NOMO-1 (cell line): ENCODE measurements around the gene HSD17B11.
A peak's percentile ranks its signal among the peaks of the same experiment; 100 is the strongest.
"Not testable (repeated sequence)": the region's sequence is repeated elsewhere in the genome, so short reads cannot be mapped to it uniquely, and the experiment has no call there.

Experiments
- DNase-seq, 2 experiments: peaks; one replicate each; lab custom pipeline; 2025; ENCODE audit not compliant: unreplicated experiment in 2 of 2; lab: John Stamatoyannopoulos, UW

The HSD17B11 gene, protein sequence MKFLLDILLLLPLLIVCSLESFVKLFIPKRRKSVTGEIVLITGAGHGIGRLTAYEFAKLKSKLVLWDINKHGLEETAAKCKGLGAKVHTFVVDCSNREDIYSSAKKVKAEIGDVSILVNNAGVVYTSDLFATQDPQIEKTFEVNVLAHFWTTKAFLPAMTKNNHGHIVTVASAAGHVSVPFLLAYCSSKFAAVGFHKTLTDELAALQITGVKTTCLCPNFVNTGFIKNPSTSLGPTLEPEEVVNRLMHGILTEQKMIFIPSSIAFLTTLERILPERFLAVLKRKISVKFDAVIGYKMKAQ

DNA sequence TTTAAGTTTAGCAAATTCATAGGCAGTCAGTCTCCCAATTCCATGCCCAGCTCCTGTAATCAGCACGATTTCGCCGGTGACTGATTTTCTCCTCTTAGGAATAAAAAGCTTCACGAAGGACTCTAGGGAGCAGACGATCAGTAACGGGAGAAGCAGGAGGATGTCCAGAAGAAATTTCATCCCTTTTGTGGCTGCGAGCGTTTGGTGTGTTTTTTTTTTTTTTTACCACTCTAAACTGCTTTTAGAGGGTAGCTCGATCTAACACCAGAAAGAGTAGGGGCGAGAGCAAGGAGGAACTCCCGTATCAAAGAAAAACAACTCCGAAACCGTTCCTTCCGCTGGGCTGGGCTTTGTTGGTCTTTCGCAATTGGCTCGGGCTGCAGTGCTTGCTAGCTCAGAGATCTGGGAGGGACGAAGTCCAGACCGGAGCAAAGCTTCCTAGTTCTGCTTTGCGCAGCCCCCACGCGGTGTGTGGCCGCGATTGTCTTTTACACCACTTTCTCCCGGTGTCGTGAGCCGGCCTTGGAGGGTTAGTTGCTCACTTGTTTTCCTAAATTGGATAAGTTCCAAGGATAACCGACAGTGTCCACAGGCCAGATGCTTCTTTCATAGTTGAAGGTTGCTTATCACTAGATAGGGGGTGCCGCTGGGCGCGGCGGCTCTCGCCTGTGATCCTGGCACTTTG lies at the start of gene HSD17B11:
Gene HSD17B11 (minus strand): TSS at position 298 of the 685 bp plus-strand sequence. CDS start 118 bp downstream, at position 180.
- DNase-seq = peak; percentile 96 to 98

DNA sequence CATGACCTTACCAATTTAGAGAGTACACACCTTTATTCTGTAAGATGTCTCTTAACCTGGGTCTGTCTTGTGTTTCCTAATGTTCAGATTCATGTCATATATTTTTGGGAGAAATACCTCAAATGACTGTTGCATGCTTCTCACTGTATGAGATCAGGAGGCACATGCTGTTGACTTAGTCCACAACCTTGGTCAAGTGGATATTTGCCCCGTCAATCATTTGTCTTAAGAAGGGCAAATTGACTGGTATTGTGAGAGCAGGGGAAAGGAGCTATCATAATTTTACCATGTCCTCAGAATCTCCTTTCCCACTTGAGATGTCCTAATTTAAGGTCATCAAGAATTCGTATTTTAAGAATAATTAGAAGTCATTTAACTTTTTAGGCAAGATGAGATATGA lies 42.4 kb upstream of the HSD17B11 start:
- no peak for DNase-seq

DNA sequence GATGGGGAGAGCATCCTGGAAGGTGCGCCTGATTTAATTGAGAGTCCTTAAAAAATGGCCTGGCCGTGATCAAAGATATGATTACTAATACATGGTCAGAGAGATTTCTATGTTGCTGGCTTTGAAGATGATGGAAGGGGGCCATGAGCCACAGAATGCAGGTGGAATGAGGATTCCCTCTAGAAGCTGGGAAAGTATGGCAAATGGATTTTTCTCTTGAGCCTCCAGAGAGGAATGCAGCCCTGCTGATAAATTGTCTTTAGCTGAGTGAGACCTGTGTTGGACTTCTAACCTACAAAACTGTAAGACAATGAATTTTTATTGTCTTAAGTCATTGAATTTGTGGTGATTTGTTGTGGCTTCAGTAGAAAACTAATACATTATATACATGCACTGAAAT lies 39.0 kb upstream of the HSD17B11 start:
- DNase-seq = no peak

DNA sequence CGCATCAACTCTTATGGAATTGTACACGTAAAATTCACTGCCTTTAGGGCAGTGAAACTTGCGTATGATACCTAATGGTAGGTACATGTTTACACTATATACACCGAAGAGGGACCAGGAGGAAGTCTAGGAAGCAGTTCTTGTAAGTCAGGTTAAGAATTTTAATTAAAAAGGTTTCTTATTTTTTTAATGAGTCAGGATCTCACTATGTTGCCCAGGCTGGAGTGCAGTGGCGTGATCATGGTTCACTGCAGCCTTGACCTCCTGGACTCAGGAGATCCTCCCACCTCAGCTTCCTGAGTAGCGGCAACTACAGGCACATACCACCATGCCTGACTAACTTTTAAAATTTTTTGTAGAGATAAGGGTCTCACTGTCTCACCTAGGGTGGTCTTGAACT lies 38.0 kb upstream of the HSD17B11 start:
- no peak for DNase-seq

DNA sequence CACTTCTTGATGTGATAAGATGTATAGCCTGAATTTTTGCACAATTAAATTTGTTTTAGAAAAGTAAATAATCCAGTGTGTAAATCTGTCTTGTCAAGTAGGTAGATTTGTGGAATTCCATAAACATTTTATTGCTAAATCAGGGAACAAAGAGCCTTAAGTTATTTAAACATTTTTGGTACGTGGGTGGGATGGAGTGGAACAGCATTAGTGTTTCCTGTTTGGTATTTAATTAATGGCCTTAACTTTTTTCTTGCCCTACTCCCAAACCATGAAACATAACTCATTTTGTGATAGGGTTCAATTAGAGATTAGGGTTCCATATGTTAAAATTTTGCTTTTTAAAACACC lies 36.5 kb upstream of the HSD17B11 start:
- no peak for DNase-seq

DNA sequence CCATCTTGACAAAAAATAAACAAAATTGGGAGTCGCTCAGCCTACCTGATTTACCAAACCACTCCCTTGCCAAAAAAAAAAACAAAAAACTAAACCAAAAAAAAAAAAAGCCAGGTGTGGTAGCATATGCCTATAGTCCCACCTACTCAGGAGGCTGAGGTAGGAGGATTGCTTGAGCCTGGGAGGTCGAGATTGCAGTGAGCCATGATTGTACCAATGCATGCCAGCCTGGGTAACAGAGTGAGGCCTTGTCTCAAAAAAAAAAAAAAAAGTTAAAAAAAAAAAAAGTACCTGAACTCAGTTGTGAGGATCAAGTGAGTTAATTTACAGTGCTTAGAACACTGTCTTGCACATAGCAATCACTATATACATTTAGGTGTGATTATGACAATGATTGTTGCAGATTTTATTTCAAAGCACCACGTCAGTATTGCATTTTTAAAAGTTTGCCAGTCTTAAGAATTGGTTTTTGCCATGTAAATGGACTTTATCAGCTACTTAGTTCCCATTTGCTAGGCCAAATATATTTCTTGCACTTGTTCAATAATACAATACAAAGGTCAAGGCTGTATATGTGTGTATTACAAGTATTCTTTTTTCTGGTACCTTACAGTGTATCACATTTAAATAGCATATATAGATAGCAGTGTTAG lies 36.0 kb upstream of the HSD17B11 start:
- DNase-seq = no peak

DNA sequence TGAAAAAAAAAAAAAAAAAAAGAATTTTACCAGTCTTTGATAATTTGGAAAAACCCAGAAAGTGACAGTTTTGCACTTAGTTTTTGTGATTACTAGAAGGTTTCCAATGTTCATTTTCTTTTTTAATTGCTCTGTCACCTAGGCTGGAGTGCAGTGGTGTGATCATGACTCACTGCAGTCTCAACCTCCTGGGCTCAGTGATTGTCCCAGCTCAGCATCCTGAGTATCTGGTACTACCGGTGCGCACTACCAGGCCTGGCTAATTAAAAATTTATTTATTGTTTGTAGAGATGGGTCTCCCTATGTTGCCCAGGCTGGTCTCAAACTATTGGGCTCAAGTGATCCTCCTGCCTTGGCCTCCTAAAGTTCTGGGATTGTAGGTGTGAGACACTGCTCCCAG lies 34.7 kb upstream of the HSD17B11 start:
- DNase-seq = no peak

DNA sequence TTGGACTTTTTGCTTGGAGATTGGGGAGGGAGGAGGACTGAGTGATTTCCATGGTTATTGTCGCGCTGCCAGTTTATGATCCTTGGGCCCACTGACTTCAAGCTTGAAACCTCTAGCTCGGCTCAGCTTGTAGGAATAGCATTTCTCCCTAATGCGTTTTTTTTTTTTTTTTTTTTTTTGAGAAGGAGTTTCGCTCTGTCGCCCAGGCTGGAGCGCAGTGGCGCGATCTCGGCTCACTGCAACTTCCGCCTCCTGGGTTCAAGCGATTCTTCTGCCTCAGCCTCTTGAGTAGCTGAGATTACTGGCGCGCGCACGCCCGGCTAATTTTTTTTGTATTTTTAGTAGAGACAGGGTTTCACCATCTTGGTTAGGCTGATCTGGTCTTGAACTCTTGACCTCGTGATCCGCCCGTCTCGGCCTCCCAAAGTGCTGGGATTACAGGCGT lies 33.1 kb upstream of the HSD17B11 start:
- not testable (repeated sequence) for DNase-seq

DNA sequence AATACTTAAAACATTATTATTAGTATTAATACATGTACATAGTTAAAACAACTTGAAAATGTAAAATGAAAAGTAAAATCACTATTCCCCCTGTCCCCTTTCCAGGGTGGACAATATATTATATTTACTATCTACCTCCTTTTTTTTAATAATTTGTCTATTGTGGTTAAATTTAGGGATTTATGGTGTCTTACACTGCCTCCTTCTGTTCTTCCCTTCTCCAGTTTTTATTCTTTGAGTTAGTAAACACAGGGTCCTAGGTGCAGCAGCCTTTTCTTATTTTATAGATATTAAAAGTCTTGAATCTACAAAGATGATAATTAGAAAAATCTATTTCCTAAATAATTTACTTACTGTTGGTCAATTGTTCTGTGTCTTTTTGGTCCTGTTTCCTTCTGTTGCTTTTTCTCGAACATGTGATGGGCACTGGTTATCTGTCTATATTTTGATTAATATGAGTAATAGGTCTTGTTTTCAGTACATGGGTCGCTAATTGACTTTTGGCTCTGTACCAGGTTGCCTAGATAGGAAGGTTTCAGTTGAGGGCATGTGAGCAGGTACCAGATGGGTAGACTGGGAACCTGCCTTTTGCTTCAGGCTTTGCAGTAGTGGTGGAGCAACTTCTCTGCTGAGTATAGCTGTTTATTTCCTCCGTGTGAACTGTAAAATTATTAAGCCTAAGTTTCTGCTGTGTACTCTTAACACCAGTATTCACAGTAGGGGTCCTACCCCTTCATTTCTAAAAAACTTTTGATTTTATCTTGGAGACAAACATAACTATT lies 32.5 kb upstream of the HSD17B11 start:
- DNase-seq = no peak

DNA sequence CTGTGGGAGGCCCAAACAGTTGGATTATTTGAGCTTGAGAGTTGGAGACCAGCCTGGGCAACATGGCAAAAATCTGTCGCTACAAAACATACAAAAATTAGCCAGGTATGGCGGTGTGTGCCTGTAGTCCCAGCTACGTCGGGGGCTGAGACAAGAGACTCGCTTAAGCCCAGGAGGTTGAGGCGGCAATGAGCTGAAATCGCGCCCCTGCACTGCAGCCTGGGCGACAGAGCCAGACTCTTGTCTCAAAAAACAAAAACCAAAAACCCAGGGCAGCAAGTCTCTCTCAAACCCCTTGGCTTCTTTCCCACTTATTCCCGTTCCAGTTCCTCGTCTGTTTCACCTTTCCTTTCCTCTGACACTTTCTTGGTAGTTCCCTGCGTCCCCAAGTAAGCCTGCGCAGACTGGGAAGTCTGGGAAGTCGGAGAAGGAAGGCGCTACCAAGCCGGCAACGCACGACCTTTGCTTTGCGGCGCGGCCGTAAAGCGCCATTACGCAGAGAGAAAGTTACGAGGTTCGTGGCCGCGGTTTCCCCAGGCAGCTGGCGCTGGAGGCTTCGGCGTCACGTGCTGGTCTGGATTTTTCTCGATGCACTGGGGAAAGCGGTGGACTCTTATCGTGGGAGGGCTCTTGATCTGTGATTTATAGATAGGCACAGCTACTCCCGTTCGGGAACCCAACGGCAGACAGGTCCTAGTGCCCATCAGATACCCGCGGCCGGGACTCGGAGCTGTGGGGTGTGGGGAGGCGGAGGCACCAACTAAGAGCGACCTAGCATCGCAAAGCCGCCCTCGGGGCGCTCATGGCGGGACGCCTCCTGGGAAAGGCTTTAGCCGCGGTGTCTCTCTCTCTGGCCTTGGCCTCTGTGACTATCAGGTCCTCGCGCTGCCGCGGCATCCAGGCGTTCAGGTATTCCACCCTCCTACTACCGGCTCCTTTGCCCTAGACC lies 31.4 kb upstream of the HSD17B11 start, which contains the start of gene NUDT9:
Gene NUDT9 (plus strand): TSS at position 470 of the 949 bp plus-strand sequence. CDS start 333 bp downstream, at position 803.
- DNase-seq = peak; percentile 88 to 91

DNA sequence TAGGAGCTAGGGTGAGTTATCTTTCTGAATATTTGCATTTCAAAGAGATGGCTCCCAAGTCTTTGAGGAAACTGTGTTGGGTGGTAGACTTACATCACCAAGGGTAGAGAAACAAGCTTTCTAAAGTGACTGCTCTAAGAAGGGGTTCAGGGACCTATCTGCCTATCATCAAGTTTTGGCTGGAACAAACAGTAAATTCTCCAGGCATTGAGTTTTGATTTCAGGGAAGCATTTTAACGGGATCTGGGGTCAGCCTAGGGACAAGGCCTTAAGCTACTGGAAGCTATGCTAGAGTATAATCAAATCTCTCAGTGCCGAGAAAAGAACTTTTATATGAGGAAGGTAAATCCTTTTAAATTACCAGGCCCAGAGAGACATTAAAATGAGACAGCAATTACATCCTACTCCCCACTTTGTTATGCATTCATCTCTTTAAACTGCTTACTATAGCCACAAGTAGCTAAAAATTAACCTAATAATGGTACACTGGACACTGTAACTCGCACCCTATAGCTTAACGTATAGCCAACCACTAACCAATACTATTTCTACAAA lies 29.4 kb upstream of the HSD17B11 start:
- no peak for DNase-seq

DNA sequence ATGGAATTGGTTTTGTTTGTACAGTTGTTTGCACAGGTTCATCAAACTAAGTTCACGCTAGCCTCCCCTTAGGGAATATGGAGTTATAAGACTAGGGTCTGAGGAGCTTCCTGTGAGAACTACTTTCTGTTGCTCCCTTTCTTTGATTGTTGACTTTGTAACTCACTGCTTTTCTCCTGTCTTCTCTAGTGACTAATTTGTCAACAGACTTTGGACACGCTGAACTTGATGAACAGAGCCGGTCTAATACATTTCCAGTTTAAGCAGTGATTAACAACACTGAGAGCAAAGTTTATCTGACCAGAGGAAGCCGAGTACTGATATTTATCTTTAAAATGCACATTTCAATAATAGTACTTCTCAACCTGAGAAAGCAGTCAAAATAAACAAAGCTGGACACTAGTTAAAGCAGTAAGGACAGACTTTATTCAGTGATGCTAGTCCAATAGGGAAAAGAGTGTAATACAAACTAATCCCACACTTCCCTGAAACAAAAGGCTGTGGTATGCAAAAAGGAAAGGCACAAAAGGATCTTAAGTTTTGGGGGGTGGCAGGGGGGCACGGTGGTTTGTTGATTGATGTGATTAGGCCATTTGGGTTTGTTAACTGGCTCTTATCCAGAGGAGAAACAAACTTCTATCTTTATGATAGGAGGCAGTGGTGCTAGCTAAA lies 28.7 kb upstream of the HSD17B11 start:
- DNase-seq = no peak

DNA sequence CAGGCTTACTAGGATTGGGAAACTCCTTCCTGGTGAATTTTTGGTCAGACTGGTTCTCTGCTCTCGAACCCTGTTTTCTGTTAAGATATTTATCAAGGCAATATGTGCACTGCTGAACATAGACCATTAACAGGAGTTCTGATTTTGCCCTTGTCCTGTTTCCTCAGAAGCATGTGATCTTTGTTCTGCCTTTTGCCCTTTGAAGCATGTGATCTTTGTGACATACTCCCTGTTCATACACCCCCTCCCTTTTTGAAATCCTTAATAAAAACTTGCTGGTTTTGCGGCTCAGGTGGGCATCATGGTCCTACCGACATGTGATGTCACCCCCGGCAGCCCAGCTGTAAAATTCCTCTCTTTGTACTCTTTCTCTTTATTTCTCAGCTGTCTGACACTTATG lies 27.4 kb upstream of the HSD17B11 start:
- not testable (repeated sequence) for DNase-seq

DNA sequence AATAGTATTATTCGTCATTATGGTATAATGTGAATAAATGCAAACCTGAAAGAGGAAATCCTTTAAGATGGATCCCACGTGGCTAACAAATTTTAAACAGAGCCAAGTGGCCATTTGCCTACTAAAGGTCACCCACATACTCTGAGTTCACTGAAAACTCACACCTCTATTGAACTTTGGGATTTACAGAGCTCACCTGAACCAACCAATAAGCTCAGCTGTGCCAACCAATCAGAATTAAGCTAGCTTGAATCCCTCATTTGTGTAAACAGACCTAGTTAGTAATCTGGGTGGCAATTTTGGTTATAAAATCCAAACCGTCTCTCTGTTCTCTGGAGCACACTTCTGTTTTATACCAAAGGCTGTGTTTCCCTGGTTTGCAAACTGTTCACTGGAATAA lies 26.0 kb upstream of the HSD17B11 start:
- no peak for DNase-seq

DNA sequence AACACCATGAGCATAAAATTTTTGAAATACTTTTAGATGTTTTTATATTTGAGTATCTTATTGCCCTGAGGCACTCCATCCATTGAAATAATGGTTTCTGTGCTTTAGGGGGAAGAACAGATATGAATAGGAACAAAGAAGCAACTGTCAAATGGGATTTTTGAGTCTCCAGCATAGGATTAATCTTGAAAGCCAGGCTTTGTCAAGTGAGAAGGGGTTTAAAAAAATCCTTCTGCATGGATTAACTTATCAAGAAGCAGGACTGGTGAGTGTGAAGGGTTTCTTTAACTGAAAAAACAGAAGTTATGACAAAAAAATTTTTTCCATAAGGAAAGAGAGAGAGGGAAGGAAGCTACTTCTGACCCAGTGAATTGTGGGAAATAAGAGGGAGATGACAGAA lies 23.8 kb upstream of the HSD17B11 start:
- DNase-seq = no peak

DNA sequence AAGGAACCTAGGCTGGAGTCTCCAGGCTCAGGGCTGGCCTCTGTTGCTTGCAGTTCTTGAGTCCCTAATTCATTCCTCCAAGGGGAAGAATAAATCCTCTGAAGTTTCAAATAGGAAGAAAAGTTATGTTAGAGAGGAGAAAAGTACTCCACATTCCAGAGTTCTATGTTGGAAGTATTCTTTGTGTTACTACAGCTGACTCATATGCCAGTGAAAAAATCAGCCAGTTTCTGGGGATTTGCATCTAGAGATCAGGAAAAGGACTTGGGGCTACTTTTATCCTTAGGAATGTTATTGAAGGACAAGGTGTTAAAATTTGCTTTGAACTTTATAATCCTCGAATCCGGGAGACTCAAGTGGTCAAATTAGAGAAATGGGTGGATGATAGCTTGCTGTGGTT lies 19.7 kb upstream of the HSD17B11 start:
- no peak for DNase-seq

DNA sequence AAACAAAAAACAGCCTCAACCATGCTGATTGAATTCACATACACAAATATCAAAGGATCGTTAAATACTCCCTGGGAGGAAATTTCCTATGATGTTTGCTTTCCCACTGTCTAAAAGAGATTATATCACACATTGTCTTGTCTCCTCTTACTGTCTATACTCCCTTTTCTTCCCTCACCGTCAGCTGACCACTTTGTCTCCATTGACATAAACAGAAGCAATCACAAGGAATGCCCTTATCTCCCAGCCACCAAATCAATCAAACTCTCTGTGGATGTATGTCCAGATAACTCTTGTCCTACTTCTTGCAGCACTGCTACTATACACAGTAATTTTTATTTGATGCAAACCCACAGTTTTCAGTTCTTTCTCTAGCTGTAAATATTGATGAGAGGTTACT lies 19.2 kb upstream of the HSD17B11 start:
- no peak for DNase-seq

DNA sequence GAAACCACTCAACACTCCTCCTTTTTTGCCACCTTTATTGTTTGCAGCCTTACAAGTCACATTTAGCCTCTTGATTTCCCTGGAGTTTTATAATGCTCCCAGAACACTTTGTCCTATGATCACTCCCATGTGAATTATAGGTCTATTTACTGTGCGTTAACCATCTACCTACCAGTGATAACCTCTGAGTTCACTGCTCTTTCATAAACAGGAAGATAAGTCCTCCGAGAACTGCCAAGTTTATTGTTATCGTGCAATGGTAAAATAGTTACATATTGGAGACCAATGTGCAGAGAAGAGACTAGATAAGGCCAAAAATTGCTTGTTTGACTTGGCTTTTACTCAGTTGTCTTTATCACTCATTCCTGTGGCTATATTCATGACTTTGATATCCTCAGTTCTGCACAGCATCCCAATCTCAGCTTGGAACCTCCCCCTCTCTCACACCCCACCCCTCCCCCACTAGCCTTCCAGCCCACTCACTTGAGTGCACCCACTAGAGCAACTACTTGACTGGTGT lies 18.5 kb upstream of the HSD17B11 start:
- no peak for DNase-seq

DNA sequence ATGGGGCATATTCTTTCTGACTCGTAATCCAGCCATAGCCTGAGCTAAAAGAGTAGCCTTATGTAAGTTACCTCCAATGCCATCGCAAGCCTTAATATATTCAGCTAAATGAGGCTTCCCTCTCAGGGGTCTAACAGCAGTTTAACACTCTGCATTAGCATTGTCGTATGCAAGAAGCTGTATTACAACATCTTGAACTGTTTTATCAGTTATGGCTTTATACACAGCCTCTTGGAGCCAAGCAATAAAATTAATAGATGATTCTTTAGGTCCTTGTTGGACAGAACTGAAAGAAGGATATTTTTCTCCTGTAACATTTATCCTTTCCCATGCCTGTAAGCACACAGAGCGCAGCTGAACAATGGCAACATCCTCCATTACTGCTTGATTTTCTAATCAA lies 15.9 kb upstream of the HSD17B11 start:
- DNase-seq = not testable (repeated sequence)
